GM19452 (cell line): ENCODE measurements around the gene SCYGR4.

Experiments
- ATAC-seq: cut with Tn5 transposase; IDR thresholded peaks from one replicate; pipeline ENCODE4 v1.9.1; 2021; ENCODE audit not compliant: unreplicated experiment

Gene SCYGR4

DNA sequence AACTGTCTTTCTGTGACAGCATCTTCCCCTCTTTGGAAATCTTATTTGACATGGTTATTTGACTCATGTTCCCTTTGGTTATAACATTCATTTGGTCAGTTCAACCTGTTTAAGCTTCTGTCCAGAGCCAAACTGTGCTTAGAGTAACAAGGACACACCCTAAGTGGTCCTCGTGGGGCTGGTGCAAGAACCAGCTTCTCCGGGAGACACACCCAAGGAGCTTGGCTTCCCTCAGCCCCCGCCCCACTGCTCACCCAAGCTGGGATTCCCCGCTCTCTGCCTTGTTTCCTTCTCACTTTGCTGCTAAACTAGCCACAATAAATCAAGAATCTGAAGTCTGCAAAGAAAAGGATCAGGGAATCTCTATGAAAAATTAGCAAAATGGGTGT lies 4.0 kb upstream of the SCYGR4 start:
- no peak for ATAC-seq

DNA sequence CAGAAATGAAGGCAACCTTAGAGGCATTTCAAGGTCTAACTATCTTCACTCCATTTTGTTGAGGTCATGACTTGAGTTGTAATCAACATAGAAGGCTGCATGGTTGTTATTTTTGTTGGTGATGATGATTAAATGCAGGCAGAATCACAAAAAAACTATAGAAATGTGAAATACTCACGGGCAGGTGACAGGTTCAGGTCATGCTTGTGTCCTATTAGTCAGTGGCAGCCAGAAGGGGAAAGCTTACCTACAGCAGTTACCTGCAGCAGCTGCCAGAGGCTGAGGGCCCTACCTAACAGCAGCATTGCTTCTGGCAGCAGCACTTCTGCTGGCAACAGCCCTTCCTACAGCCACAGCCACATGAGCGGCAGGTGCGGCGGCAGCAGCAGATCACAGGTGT lies 3.1 kb upstream of the SCYGR4 start:
- no peak for ATAC-seq

DNA sequence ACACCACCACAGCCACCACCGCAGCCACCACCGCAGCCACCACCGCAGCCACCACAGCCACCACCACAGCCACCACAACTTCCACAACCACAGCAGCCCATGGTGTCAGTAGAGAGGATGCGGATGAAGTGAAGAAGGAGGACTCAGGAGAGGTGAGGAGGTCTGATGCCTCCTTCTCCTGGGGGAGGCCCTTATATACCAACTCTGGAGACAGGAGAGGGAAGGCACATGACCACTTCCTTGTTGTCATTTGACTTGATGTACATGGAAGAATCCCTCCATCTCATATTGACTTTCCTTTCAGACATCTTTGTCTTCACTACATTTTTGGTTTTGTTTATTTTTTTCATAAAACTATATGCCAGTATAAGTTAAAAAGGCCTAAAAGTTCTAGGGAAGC lies 2.6 kb upstream of the SCYGR4 start, which contains the start of gene SCYGR3:
TSS of gene SCYGR3 (minus strand) at position 101 of the 400 bp plus-strand sequence. CDS start at position 101, 0 bp downstream.
- no peak for ATAC-seq

DNA sequence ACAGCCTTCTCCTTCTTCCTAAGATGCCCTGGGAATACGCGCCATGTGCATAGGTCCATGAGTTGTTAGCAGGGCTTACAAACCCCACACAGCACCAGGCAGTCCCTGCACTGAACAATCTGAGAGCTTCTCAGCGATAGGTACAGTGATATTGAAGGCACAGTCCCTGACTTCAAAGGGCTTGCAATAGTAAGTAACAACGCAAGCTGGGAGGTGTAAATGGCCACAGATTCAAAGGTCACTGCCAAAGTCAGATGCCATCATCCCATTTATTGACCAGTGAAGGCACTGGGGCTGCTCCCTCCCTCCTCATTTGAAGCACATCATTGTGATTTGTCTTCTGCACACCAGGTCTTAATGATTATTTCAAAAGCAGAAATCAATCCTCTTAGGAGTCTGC lies 2.1 kb upstream of the SCYGR4 start:
- no peak for ATAC-seq

DNA sequence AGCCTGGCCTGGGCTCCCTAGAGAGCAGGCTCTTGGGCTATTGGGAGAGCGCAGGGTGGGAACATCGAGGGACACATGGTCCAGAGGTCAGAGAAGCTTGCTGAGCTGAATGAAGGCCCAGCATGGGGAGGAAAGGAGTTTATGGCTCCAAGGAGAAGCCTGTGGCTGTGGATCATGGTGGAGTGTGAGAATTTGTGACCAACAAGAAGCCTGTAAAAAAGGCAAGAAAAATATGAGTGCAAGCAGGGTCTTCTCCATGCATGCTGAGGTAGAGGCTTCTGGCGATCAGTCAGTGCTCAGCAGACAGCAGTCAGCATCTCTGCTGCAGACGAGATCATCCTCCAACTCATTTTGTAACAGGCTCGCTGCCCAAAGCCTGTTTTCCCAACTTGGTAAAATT lies 1.4 kb upstream of the SCYGR4 start:
- ATAC-seq = no peak

DNA sequence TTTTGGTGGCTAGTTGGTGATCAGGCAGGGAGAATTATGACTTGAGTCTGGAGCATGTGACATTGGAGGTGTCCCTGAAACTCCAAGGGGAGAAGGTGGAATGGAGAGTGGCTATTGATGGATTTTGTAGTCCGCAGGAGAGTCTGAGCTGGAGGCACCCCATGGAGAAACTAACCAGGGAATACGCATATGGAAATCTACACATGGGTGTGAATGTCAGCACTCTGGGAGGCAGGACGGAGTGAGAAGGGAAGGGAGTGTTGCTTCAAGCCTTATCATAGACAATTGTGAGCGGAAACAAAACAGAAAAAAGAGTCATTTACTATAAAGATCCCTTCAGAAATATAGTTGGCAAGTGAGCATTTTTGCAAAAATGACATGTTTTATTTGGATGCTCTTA lies 667 bp upstream of the SCYGR4 start:
- ATAC-seq = no peak

DNA sequence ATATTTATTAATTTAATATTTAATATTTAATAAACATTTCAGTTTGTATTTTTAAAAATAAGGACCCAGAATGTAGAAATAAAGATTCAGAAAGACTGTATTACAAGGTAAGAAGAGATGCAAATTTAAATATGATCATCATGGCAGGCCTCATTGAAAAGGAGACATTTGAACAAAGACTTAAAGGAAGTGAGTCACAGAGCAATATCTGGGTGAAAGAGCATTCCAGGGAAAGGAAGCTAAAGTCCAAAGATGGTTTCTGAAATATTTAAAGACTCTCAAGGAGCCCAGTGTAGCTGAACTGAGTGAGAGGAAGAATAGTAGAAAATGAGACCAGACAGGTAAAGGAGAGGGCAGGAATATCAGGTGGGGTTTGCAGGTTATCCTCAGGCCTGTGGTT lies 5.9 kb downstream of the SCYGR4 start:
- ATAC-seq = no peak

DNA sequence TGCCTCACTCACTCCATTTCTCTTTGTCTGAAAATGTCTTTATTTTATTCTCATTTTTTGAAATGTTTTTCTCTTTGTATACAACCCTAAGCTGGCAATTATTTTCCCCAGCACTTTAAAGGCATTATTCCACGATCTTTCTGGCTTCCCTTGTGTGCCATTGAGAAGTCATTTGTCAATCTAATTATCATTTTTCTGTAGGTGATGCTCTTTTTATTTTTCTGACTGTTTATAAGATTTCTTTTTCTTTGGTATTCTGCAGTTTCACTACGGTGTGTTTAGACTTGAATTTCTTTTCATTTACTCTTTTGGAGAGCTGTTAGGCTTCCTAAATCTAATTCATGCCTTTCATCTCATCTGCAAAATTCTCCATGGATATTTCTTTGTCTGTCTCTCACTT lies 8.1 kb downstream of the SCYGR4 start:
- ATAC-seq = no peak

DNA sequence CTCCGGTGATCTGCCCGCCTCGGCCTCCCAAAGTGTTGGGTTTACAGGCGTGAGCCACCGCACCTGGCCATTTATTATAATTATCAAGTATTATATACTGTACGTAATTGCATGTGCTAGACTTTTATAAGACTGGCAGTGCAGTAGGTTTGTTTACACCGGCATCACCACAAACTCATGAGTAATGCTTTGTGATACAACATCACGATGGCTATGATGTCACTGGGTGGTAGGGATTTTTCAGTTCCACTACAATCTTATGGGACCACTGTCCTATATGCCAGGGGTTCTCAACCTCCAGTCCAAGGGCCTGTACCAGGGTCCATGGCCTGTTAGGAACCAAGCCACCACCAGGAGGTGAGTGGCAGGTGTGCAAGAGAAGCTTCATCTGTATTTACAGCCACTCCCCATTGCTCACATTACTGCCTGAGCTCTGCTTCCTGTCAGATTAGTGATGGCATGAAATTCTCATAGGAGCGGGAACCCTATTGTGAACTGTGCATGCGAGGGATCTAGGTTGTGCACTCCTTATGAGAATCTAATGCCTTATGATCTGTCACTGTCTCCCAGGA lies 9.4 kb downstream of the SCYGR4 start:
- no peak for ATAC-seq

DNA sequence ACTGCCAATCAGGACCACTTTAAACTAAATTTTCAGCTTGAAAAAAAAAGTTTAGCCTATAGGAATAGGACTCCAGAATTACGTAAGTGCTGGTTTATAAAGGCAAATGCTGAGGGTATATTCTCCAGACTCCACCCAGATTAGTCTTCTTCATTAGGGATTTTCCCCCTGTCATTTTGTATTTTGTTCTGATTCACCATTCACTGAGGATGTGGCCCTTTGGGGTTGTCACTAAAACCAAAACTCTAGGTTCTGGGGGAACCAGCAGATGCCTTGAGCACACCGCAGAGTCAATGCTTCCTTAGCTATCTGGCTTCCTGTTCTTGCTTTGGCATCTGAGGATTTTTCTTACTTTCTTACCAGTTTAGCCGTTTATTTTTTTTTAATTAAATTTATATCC lies 10.5 kb downstream of the SCYGR4 start:
- peak; percentile 84 for ATAC-seq

DNA sequence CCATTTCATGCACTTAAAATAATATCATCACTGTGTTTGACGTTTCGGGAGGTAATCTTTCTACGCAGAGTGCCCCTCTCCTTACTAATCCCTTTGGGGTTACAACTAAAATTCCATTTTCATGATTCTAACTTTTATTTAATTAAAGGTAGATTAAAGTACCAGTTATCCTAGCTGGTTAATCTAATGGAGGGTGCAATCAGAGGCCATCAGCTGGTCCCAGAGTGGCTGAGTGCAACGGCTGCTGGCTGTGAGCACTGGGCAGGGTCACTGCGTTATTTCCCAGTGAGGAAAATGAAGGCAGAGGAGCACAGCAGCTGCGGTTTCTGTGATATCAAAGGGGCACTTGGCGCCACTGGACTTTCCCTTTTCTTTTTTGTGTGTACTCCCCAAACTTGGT lies 12.1 kb downstream of the SCYGR4 start:
- no peak for ATAC-seq

DNA sequence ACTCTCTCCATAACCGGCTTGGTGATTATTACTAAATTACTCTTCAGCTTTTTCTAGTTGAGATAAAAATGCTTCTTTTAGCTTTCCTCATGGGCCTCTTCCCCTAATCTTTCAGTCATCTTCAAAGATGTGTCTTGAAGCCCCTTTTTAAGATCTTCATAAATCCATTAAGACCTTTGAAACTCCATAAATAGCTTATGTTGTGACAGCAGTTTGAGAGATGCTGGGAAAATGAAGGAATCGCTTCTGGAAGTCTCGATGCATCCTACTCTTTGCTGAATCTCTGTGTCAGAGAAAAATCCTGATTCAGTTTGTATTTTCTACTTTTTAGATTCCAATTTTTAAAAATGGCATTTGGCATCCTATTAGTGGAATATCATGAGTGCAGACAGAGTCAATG lies 13.0 kb downstream of the SCYGR4 start:
- no peak for ATAC-seq

DNA sequence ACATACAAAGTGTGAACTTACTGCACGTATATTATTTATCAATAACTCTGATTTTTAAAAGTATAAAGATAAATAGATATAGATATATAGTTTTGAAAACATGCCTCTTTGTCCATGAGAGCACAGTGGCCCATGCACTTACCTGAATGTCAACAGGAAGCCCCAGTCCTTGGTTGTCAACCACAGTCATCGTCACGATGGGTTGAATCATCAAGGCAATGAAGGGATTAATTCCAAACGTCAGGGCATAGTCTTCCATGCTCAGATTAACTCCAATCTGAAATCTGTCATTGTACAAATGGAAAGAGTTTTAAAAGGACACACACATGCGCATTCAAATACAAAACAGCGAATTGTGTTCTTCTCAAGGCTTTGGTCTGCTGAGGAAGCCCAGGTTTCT lies 15.5 kb downstream of the SCYGR4 start:
- ATAC-seq = no peak

DNA sequence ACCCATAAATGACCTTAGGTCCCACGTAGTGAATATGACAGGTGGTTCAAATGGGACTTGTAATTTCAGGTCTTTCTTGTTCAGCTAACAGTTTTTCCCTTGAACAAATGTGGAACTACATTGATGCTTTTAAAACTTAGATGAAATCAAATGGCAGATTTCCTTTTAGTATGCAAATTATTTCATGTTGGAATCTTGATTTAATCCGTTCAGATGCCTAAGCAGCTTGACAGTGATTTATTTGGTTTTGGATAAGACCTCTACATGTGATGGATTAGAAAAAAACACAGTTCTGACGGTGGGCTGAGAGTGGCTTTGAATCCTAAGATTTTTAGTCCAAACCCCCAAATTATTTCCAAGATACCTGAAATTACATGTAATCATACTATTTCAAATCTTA lies 16.9 kb downstream of the SCYGR4 start:
- no peak for ATAC-seq

DNA sequence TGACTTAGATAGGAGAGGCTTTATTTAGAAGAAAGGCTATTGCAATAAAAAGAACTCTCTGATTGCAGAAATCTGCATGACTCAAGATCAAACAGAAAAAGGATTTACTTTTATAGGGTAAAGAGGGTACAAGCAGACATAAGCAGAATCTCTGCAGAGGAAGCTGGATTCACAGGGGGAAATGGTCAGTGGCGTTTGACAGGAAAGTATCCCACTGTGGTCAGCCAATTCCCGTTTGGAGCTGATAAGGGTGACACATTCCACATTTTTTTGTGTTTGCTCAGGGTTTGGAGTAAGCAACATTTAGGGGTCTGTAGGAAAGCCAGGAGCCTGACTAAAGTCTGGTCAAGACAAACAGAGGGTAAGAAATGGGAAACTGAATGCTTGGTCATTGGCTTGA lies 25.4 kb downstream of the SCYGR4 start:
- ATAC-seq = no peak

DNA sequence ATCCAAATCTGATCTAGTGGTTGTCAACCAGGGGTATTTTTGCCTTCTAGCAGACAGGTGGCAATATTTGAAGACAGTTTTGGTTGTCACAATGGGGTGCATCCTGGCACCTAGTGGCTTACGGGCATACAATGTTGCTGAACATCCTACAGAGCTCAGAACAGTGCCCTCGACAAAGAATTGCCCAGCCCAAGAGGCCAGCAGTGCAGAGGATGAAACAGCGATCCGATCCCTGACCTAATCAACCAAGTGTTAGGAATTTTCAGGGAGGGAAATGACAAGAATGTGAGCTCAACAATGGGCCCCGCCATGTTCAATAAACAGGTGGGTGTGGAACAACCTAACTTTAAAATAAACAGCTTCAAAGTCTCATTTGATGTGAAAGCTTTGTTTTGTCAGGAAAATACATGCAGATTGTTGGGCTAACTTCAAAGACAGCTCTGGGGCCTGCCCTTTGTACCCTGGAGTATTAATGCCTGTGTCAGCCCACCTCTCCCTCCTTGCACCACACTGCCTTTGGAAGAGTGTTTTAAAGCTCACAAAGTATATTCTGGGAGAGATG lies 26.8 kb downstream of the SCYGR4 start:
- no peak for ATAC-seq

DNA sequence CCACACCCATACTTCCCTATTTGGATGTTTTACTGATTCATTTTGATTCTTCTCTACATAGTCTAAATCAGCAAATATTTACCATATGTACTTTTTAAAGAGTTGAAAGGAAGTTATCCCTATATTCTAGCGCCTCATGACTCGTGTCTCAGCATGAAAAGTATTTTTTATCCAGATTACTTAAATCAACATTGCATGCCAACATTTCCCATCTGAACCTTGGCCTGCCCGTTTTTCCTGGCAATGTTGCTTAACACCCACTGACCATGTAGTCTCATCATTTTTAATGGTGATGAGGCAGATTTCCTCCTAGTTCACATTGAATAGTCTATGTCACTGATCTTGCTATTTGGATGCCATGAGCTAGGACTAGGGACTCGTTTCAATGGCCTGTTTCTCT lies 36.1 kb downstream of the SCYGR4 start:
- ATAC-seq = no peak

DNA sequence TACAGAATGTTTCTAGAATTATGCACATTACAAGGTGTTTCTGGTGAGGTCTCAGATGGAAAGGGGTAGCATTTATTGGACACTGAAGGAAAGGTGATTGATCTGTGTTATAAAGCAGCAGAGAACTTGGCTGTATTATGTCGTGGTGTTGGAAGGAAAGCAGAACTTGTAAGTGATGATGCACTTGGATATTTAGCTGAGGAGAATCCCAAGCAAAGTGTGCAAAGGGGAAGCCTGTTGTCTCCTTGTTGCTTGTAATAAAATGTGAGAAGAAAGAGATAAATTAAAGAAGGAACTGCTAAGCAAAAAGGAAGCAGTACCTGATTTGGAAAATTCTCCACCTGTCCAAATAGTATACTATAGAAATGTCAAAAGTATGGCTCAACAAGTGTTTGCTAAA lies 37.1 kb downstream of the SCYGR4 start:
- ATAC-seq = no peak

DNA sequence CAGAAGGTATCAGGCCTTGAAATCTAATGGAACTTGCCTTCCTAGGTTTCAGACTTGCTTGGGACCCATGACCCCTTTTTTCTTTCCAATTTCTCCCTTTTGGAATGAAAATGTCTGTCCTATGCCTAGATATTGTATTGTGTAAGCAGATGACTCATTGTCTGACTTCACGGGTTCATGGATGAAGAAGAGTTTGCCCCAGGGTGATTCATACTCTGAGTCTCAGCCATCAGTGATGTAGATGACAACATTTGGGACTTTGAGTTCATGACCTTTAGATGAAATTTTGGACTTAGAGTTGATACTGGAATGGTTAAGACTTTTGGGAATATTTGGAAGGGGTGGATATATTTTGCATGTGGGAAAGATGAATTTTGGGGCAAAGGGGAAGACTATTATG lies 38.2 kb downstream of the SCYGR4 start:
- no peak for ATAC-seq

DNA sequence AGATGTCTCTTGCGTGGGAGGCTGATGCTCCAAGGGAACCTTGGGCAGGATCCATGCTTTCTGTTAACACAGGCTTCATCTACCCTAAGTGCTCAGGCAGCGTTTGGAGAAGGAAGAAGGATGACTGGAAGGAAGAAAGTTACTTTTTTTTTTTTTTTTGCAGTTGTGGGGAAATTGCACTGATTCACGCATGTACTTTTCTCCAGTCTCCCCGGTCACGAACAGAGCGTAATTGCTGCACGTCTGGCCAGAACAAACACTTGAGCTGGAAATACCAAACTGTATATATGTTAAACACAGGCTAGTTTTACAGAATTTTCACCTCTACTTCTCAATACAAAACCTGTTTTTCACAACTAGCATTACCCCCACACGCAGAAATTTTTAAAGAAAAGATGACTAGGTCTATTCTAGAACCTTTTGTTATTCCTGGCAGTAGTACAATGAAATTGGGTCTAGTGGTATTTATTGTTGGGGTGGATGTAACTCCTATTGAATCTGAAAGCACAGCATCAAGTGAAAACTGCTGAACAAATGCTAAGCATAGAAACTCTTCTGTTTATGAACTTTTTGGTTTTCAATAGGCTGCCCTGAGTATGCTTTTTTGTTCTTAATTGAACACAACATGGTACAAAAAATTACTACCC lies 40.0 kb downstream of the SCYGR4 start:
- no peak for ATAC-seq

DNA sequence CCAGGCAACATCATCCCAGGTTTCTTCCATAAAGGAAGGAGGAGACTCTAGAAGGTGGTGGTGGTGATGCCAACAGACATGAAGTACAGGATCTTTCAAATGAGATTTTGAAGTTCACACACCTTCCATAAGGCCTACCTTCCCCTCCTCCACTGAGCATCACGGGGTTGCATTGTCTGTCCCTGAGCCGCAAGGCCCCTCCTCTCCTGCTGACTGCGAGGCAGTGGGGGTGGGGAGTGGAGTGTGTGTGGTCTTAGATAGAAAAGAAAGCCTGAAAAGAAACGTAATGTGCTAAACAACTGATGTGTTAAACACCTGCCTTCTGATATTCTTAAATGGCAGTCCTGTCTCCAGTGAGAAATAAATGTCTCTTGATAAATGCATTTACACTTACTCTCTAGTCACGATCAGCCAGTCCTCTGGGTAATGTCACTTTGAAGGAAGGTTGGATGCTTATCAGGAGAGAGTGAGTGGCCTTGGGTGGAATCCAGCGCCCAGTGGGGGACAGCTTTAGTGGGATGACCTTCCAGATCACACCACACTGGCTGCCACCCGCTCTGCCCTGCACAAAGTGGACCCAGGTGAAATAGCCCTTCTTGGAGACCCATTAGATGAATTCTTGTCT lies 43.8 kb downstream of the SCYGR4 start:
- no peak for ATAC-seq

DNA sequence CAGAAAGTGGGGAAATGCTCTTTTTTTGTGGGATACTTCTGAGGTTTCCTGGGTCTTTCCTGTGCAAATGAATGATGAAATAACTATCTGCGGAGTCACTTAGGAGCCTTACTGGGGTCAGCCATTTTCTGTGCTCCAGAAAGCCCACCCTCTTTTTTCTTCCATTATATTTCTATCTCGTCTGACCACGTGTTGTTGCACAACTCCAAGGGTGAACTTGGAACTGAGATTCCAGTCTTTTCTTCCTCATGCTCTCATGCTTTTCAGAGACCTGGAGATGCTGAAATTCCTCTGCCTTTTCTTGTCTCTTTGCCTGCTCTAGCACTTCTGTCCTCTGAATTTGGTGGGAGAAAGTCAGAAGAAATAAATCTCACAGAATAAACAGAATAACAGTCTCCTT lies 44.5 kb downstream of the SCYGR4 start:
- ATAC-seq = no peak
